IPS DF 4.7 (cell line): ENCODE data around the gene CBX2.
"Not testable (repeated sequence)": the region's sequence is repeated elsewhere in the genome, so short reads cannot be mapped to it uniquely, and the experiment has no call there.

Source experiments
- DNase-seq: peaks from one replicate; pipeline ENCODE4 v3.0.0-alpha.2; 2013; ENCODE audit warnings: low spot score; ENCODE audit errors: extremely low read depth

The CBX2 gene

GRCh38 chr17:79742951-79743476, 34.9 kb upstream of the CBX2 start:
- no peak for DNase-seq

- DNase-seq, result no peak
These were observed 34.3 kb upstream of the CBX2 start for GRCh38 chr17:79743614-79744013.

GRCh38 chr17:79745641-79746105, 32.3 kb upstream of the CBX2 start:
- DNase-seq, result no peak

- no peak for DNase-seq
These were observed 30.9 kb upstream of the CBX2 start for GRCh38 chr17:79746889-79747507.

- DNase-seq, result no peak
These were observed 30.2 kb upstream of the CBX2 start for GRCh38 chr17:79747508-79748294.

GRCh38 chr17:79748295-79749099, 29.5 kb upstream of the CBX2 start:
- no peak for DNase-seq

- DNase-seq, result no peak
These were observed 28.7 kb upstream of the CBX2 start for GRCh38 chr17:79749156-79749815.

GRCh38 chr17:79749958-79750357, 28.0 kb upstream of the CBX2 start:
- no peak for DNase-seq

GRCh38 chr17:79750650-79751545, 27.1 kb upstream of the CBX2 start:
- DNase-seq, result no peak

- DNase-seq, result no peak
These were observed 25.8 kb upstream of the CBX2 start for GRCh38 chr17:79752175-79752574.

GRCh38 chr17:79754370-79754769, 23.6 kb upstream of the CBX2 start:
- DNase-seq, result no peak

GRCh38 chr17:79754903-79755302, 23.0 kb upstream of the CBX2 start:
- DNase-seq, result not testable (repeated sequence)

- no peak for DNase-seq
These were observed 22.4 kb upstream of the CBX2 start for GRCh38 chr17:79755591-79755990.

- no peak for DNase-seq
These were observed 20.7 kb upstream of the CBX2 start for GRCh38 chr17:79757140-79757745.

- no peak for DNase-seq
These were observed 19.7 kb upstream of the CBX2 start for GRCh38 chr17:79758271-79758670.

- DNase-seq, result no peak
These were observed 17.6 kb upstream of the CBX2 start for GRCh38 chr17:79760197-79760906.

- no peak for DNase-seq
These were observed 15.9 kb upstream of the CBX2 start for GRCh38 chr17:79761894-79762589.

- DNase-seq, result no peak
These were observed 12.2 kb upstream of the CBX2 start for GRCh38 chr17:79765708-79766107.
